HG03571 (cell line): Measurements from ENCODE around the gene PROX1.

ENCODE experiments used
- ATAC-seq: cut with Tn5 transposase; IDR thresholded peaks from one replicate; pipeline ENCODE4 v1.9.1; 2021; ENCODE audit not compliant: unreplicated experiment

The PROX1 gene

DNA sequence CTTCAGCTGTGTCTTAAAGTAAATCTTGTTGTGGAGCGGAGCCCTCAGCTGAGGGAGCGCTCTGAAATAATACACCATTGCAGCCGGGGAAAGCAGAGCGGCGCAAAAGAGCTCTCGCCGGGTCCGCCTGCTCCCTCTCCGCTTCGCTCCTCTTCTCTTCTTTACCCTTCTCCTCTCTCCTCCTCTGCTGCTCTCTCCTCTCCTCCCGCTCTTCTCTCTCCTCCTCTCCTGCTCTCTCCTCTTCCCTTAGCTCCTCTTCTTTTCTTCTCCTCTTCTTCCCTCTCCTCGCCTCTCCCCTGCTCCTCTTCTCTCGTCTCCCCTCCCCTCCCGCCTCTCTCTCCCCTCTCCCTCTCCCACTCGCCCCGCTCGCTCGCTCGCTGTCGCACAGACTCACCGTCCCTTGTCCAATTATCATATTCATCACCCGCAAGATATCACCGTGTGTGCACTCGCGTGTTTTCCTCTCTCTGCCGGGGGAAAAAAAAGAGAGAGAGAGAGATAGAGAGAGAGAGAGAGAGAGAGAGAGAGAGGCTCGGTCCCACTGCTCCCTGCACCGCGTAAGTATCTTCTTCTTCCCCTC is at the start of gene PROX1:
Gene PROX1 (plus strand): TSS at position 47 of the 580 bp plus-strand sequence. CDS start 8,563 bp downstream, outside the sequence.
- peak; percentile 29 for ATAC-seq

GRCh38 chr1:213938776-213939175 is 49.0 kb upstream of the PROX1 start:
- no peak for ATAC-seq

GRCh38 chr1:213939888-213940287 is 47.9 kb upstream of the PROX1 start:
- ATAC-seq, result no peak

GRCh38 chr1:213940947-213941346 is 46.8 kb upstream of the PROX1 start:
- no peak for ATAC-seq

- ATAC-seq, result no peak
Observed at GRCh38 chr1:213942061-213942460, 45.7 kb upstream of the PROX1 start.

GRCh38 chr1:213947200-213947801 is 40.5 kb upstream of the PROX1 start:
- ATAC-seq, result no peak

GRCh38 chr1:213951876-213952275 is 35.9 kb upstream of the PROX1 start:
- no peak for ATAC-seq

DNA sequence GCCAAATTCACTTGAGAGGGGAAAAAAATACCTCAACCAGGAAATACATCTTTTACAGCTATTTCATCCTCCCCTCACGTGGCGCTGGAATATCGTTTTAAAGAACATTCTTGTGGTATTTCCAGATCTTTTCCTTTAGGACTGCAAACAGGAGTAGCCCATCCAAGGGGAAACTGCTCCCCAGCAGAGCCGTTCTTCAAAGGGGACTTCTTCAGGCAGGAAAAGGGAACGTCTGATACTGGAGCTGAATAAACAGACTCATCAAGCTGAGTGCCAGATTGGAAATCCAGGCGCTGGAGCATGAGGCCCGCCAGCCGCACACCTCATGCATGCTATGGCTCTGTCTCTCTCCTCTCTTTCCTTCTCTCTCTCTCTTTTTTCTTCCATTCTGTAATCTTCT is 34.0 kb upstream of the PROX1 start:
- ATAC-seq, result no peak

GRCh38 chr1:213956295-213956770 is 31.4 kb upstream of the PROX1 start:
- ATAC-seq, result no peak

- no peak for ATAC-seq
Observed at GRCh38 chr1:213958346-213958745, 29.4 kb upstream of the PROX1 start.

DNA sequence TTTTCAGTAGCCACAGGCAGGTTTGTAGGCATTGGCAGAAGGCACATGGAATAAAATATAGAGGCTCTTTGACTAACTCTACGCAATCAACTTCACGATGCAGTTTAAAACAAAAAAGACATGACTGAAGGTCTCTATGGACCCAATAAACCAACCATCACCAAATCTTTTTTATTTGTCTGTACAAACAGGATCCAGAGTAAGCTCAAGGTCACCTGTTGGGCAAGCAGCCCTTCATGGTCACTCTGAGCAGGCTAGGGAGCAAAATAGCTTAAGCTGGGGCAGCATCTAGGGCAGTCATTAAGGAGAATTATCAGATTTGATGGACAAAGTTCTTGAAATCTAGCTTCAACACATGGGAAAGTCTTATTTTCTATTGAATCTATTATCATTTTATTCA is 26.8 kb upstream of the PROX1 start:
- ATAC-seq, result no peak

DNA sequence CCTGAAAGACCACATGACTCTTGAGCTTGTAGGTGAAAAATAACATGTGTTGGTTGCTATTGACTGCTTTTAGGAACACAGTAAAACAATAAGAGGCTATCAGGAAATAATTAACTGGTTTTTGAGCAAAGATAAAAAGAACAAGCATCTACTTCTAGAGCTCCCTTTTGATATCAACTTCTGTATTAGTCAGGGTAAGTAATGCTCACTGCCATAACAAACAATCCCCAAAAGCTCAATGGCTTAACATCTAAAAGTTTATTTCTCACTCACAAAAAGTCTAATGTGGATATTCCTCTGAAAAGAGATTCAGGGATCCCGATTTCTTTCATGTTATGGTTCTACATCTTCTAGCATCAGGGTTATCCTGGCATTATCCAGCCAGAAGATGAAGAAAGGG is 25.3 kb upstream of the PROX1 start:
- no peak for ATAC-seq

DNA sequence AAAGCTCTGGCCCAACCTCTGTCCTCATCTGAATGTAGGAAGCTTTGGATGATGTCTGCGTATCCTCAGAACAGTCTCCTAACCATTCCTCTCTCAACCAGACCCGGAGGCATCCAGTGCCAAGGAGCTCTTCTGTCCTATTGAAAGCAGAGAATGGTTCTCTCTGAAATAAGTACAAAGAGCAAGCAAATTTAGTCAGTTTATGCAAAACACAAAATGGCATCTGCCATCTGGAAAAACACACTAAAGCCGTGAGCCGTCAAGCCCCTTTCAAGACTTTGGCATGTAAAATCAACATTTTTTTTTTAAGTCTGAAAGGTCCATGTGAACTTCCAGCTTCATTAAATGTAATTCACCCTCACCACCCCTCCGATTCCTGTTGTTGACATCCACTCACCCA is 21.7 kb upstream of the PROX1 start:
- ATAC-seq, result no peak

DNA sequence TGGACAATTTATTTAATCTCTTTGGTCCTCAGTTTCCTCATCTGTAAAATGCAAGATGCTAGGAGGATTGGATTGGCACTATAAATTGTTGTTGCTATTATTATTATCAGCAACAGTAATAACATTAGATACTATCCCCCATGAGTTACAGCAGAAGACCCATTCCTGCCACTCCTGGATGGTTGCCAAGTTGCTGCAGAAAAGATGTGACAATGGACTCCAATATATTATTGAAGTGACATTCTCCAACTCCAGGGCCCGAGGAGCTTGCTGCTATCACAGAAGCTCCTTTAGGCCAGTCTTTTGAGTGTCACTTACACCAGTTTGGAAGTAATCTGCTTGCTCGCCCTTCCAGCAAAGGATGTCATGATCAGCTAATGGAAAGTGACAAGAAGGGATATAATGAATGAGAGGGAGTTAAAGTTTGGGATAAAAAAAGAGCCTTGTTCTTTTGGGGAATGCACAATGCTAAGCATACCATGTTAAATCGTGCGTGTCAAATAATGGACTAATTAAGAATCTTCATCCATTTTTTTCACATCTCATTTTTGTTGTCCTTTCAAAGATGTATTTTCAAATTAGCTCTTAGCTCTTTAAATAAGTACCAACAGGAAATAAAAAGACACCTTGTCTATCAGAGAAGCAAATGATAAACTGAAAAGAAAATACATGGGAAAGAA is 19.5 kb upstream of the PROX1 start:
- ATAC-seq, result no peak

GRCh38 chr1:213969958-213970555 is 17.7 kb upstream of the PROX1 start:
- no peak for ATAC-seq

DNA sequence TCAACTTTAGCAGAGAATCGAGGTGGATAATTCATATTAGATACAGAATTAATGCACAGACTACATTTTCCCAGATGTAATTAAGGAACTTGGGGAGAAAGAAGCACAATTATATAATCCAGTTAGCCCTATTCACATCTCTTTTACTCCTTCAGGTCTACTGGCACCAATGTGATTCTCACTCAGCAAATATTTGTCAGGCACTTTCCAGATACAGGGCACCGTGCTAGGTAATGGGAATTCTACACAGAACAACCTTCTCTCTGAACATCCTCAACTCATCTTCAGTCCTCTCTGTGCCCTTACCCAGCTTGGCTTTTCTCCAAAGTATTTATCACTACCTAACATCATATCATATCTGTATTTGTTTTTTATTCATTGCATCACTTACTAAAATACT is 15.6 kb upstream of the PROX1 start:
- no peak for ATAC-seq

GRCh38 chr1:213973129-213973528 is 14.6 kb upstream of the PROX1 start:
- no peak for ATAC-seq

GRCh38 chr1:213976665-213977485 is 10.9 kb upstream of the PROX1 start:
- ATAC-seq, result no peak

- no peak for ATAC-seq
Observed at GRCh38 chr1:213977486-213977842, 10.3 kb upstream of the PROX1 start.

DNA sequence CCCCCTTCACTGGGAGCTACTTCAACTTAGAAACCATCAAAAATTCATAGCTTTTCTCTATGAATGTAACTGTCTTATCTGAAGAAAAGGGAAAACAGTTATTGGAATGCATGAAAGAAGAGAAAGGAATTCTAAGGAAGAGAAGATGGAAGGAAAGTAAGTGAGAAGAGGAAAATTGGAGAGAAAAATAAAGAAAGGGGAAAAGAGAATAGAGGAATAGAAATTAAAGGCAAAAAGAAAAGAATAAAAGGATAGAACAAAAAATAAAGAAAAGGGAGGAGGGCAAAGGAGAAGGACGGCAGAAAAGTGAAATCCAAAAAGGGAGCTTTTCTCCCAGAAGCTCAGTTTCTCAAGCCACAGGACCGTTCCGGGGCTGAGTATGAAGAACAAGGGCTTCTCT is 9.9 kb upstream of the PROX1 start:
- ATAC-seq, result no peak
